NCI-H2227 treated with DMSO at 0.1 percent for 48 hours (cell line): Measurements from ENCODE around the gene GPRC6A.

Experiments
- DNase-seq: peaks from one replicate; lab custom pipeline; 2025; lab: John Stamatoyannopoulos, UW

The GPRC6A gene

GRCh38 chr6:116783852-116784251 lies 45.0 kb downstream of the GPRC6A start:
- DNase-seq: no peak

GRCh38 chr6:116779573-116780164 lies 49.2 kb downstream of the GPRC6A start:
- DNase-seq: peak; percentile 20

GRCh38 chr6:116773886-116774285 lies 55.0 kb downstream of the GPRC6A start:
- DNase-seq: no peak

- no peak for DNase-seq
Observed at GRCh38 chr6:116772450-116772849, 56.4 kb downstream of the GPRC6A start.

GRCh38 chr6:116767715-116768114 lies 61.2 kb downstream of the GPRC6A start:
- no peak for DNase-seq

- DNase-seq: no peak
Observed at GRCh38 chr6:116766506-116767176, 62.2 kb downstream of the GPRC6A start.

- no peak for DNase-seq
Observed at GRCh38 chr6:116764961-116765841, 63.7 kb downstream of the GPRC6A start, which contains the start of gene FAM162B. FAM162B (minus strand) TSS chr6:116765719; CDS start chr6:116765576, 143 bp downstream.

GRCh38 chr6:116764629-116764960 lies 64.3 kb downstream of the GPRC6A start:
- no peak for DNase-seq

GRCh38 chr6:116763906-116764628 lies 64.8 kb downstream of the GPRC6A start:
- DNase-seq: no peak

GRCh38 chr6:116763048-116763447 lies 65.8 kb downstream of the GPRC6A start:
- no peak for DNase-seq

GRCh38 chr6:116762235-116762634 lies 66.6 kb downstream of the GPRC6A start:
- no peak for DNase-seq

GRCh38 chr6:116761779-116762178 lies 67.1 kb downstream of the GPRC6A start:
- no peak for DNase-seq

GRCh38 chr6:116745176-116745575 lies 83.7 kb downstream of the GPRC6A start:
- DNase-seq: no peak
